NCI-H524 treated with DMSO at 0.1 percent for 48 hours (cell line): ENCODE measurements around the gene SVIL.
A peak's percentile ranks its signal among the peaks of the same experiment; 100 is the strongest.
"Not testable (repeated sequence)": the region's sequence is repeated elsewhere in the genome, so short reads cannot be mapped to it uniquely, and the experiment has no call there.

ENCODE experiments used
- DNase-seq: peaks from one replicate; lab custom pipeline; 2025; lab: John Stamatoyannopoulos, UW

The SVIL gene

DNA sequence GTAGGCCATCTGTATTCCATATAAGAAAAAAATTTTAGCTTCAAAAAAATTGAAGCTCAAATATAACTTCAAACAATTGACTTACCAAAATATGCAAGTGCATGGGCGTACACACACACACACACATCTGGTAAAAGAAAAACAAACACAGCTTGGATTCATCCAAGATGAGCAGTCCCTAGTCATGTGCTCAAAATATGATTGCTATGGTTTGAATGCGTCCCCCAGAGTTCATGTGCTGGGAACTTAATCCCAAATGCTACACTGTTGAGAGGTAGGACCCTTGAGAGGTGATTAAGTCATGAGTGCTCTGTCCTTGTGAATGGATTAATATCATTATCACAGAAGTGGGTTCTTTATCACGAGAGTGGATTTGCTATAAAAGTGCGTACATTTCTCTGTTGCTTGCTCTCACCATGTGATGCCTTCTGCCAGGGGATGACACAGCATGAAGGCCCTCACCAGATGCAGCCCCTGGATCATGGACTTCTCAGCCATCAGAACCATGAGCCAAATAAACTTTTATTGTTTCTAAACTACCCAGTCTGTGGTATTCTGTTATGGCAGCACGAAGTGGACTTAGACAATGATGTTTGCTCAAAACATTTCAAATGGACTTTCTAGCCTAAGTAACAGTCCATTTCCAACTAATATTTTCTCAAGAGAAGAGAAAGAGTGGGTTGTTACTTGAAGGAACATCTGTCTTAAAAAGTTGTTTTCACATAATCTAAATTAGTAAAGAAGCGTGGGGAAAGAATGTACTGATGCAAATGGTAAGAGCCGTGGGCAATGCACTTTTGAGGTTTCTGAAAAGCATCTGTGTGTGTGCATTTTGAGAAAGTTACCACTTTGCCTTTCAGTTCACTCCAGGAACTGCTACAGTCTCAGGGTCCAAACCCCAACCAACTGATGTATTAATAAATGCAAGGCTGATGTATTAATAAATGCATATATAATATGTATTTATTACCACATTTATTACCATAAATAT is 15.1 kb upstream of the SVIL start:
- peak; percentile 51 for DNase-seq

DNA sequence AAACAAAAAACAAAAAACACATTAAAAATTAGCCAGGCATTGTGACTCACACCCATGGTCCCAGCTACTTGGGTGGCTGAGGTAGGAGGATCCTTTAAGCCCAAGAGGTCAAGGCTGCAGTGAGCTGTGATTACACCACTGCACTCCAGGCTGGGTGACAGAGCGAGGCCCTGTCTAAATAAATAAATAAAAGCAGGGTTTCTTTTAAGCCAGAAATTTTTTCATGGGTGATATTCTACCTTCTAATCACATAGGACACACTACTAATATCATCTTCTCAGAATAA is 14.2 kb upstream of the SVIL start:
- no peak for DNase-seq

GRCh38 chr10:29648114-29648982 is 13.6 kb upstream of the SVIL start:
- DNase-seq, result no peak

- no peak for DNase-seq
Measured at GRCh38 chr10:29647478-29647877, 12.7 kb upstream of the SVIL start.

GRCh38 chr10:29646960-29647461 is 12.2 kb upstream of the SVIL start:
- no peak for DNase-seq

DNA sequence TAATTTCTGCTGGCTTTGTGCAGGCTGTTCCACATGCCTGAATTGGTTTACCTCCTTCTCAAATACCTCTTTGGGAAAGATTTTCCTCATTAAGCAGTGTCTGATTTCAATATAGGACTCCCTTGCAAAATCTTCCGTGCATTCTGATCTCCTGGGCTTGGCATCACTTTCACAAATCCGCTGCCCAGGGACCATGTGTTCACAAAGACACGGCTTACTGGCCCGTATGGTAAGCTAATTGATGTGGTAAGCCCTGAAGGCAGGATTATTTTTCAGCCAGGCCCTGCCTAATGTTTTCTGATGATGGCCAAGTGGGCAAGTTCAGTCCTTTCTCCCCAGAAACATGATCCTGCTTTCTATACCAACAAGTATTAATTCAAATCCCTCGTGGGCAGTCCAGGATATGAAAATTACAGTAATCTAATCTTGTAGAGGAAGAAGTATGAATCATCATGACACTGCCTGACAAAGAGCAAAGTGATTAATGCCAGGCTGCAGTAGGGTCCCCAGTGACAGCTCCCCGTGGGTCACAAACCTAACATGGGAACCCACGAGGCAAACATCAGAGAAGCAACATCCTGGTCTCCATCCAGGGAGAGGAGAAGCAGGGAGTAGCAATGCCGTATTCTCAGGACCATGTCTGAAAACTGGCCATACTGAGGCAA is 11.6 kb upstream of the SVIL start:
- peak; percentile 79 for DNase-seq

DNA sequence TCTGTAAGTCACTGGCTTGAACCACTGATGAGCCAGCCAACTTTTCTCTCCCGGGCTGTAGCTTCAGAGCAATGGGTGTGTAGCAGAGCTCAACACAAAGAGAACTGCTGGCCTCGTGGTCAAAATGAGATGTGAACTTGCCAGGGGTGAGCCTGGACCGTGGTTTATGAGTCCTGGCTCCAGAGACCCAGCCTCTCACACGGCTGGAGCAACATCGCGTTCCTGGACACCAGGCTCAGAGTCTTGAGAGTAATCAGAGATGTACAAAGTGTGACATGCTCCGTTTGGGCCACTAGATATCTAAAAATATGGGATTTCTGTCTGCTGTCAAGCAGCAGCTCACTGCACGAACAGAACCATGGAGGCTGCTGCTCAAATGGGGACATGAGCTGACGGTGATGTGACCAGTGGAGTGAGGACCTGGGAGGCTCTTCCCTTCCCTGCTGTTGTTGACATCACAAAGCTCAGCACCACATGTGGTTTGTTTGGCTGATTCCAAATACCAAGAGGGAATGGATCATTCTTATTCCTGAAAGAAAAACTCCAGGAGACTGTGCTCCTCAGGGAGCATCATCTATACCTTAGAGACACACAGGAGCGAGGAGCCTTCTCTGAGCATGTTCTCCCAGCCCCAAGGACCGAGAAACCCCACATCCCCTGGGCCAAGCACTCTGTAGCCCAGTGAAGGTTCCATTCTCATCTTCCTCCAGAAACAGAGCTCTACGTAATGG is 9.2 kb upstream of the SVIL start:
- no peak for DNase-seq

GRCh38 chr10:29642990-29643389 is 8.2 kb upstream of the SVIL start:
- no peak for DNase-seq

GRCh38 chr10:29637537-29637936 is 2.8 kb upstream of the SVIL start:
- no peak for DNase-seq

- no peak for DNase-seq
Measured at GRCh38 chr10:29636178-29636577, 1.4 kb upstream of the SVIL start.

DNA sequence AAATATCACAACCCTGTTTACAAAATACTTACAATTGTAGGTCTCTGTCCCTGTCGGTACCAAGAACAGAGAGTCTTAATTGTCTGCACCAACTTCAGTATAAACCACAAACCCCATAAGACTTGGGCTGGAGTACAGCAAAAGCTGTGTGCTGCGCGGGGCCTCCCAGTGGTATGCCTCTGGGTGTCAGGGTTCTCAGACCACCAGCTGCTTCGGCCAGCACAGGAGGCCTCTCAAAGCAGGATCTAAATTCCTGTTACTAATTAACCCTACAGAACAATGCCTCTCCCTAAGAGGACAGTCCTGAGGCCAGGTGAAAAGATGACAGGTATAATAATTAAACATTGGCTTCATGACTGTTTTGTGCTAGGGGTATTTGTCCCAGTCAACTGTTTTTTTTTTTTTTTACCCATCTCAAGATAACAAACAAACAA is 957 bp upstream of the SVIL start:
- no peak for DNase-seq

GRCh38 chr10:29634105-29634504 is 666 bp downstream of the SVIL start:
- DNase-seq, result no peak

GRCh38 chr10:29631049-29631339 is 3.8 kb downstream of the SVIL start:
- DNase-seq, result no peak

DNA sequence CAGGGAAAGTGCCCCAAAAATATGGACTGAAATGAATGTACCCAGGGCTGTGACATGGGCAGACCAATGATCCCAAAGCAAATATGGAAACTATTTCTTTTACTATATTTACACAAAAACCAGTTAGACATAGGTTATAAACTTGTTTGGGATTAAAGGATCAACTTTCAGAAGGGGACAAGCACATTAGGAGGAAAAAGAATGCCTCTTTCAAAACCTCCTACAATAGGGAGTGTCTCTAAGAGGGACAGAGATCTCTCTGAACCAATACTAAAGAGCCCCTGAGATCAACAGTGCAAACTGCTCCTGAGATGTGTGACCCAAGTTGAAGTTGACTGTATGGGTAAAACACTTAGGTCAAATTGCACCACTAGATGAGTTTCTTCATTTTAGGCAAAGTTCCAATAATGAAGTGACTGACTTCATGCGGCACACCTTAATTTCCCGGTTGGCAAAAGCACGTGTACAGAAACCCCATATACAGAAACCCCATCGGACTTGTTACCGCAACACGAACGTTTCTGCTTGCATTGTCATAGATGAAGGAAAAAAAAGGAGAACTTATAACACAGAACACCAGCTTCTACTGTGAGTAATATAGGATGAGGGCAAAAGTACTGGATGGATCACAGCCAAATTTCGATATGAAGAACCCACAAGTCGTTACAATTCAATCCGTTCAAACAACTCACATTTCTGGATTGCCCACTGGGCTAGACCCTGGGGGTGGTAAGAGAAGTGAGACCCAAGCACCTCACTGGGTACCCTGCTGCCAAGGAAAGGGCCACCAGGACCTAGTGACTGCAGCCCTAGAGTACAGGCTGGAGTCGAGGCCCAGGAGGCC is 4.3 kb downstream of the SVIL start:
- no peak for DNase-seq

DNA sequence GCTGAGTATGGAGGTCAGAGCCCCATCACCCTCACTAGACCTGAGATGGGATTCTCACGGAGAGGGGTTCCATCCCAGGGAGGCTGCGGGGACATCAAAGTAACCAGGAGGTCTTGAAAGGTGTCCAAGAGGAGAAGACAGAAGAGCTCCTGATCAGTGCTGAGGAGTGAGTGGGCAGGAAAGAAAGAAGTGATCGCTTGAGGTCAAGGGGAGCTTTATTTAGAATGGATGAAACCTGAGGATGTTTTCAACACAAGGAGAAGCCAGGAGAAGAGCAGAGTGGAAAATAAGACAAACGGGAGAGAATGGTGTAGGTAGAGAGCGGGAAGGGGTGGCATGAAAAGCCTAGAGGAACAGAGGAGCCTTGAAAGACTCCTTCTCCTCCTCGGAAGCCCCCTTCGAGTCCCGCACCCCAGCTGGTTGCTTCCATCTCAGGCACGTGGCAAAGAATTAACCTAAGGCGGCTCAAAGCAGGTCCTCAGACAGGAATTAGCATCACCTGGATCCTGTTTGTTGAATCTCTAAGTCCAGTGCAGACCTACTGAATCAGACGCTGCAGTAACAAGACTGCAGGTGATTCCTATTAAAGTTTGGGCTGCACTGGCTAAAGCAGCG is 5.8 kb downstream of the SVIL start:
- no peak for DNase-seq

GRCh38 chr10:29628311-29628710 is 6.5 kb downstream of the SVIL start:
- no peak for DNase-seq

GRCh38 chr10:29627201-29628132 is 7.3 kb downstream of the SVIL start:
- no peak for DNase-seq

DNA sequence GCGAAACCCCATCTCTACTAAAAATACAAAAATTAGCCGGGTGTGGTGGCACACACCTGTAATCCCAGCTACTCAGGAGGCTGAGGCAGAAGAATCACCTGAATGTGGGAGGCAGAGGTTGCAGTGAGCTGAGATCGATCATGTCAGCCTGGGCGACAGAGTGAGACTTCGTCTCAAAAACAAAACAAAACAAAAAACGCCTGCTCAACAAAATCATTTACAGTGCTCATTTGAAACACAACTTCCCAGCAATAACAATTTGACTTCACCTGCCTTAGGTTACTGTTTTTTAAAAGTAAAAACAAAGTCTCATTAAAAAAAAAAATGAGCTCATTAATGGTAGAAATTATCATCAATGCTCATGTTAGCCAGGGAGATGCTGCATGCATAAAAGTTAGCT is 10.4 kb downstream of the SVIL start:
- DNase-seq, result not testable (repeated sequence)

- DNase-seq, result no peak
Measured at GRCh38 chr10:29623797-29624196, 11.0 kb downstream of the SVIL start.
